DND-41 (cell line): ENCODE results near the gene ATP2A2.

ENCODE experiments used
- ATAC-seq: fragments of 200-7000 bp; cut with Tn5 transposase; 3 replicates; pipeline ENCODE4 v1.9.1; 2021; ENCODE audit warnings: low read depth; ENCODE audit not compliant: insufficient read depth
- DNase-seq: peaks from one replicate; pipeline ENCODE4 v3.0.0-alpha.2; 2020
- H2AFZ ChIP-seq: 2 replicates; pipeline ENCODE4 v1.6.0; 2012; ENCODE audit warnings: low read depth, low read length
- H3K27ac ChIP-seq: 2 replicates; pipeline ENCODE4 v1.5.1; 2012; ENCODE audit warnings: low read length, inconsistent platforms
- H3K27me3 ChIP-seq: fragments of 200-600 bp; sonication (generic); 2 replicates; pipeline ENCODE4 v1.6.0; 2012; ENCODE audit warnings: low read length, mild to moderate bottlenecking, inconsistent platforms; ENCODE audit not compliant: insufficient read depth, poor library complexity
- H3K36me3 ChIP-seq: 2 replicates; pipeline ENCODE4 v1.5.1; 2012; ENCODE audit warnings: low read length, inconsistent platforms; ENCODE audit not compliant: insufficient read depth
- H3K4me1 ChIP-seq: 2 replicates; pipeline ENCODE4 v1.5.1; 2012; ENCODE audit warnings: mild to moderate bottlenecking, low read length; ENCODE audit not compliant: insufficient read depth
- H3K4me2 ChIP-seq: 2 replicates; pipeline ENCODE4 v1.6.0; 2012; ENCODE audit warnings: mild to moderate bottlenecking, moderate library complexity, low read length, inconsistent platforms; ENCODE audit not compliant: insufficient read depth
- H3K4me3 ChIP-seq, 2 experiments: fragments of 200-600 bp in 1 of 2; shearing (Covaris generic) in 1 of 2; 2 replicates each; pipeline ENCODE4 v1.5.1; 2012 to 2016; ENCODE audit warnings: inconsistent platforms in 2 of 2, low read length in 2 of 2, mild to moderate bottlenecking in 2 of 2, low read depth in 1 of 2, moderate library complexity in 1 of 2
- H3K79me2 ChIP-seq: 2 replicates; pipeline ENCODE4 v1.6.0; 2012; ENCODE audit warnings: low read length, inconsistent platforms; ENCODE audit not compliant: insufficient read depth
- H3K9ac ChIP-seq: 2 replicates; pipeline ENCODE4 v1.6.0; 2012; ENCODE audit warnings: low read depth, mild to moderate bottlenecking, inconsistent platforms, low read length, moderate library complexity
- H3K9me3 ChIP-seq: 2 replicates; pipeline ENCODE4 v1.5.1; 2012; ENCODE audit warnings: low read length, moderate library complexity, mild to moderate bottlenecking, inconsistent platforms; ENCODE audit not compliant: insufficient read depth, severe bottlenecking
- H4K20me1 ChIP-seq: 2 replicates; pipeline ENCODE4 v1.6.0; 2012; ENCODE audit warnings: low read length; ENCODE audit not compliant: insufficient read depth
- CTCF ChIP-seq: IDR thresholded peaks from 2 replicates; pipeline ENCODE4 v1.5.1; 2012; ENCODE audit warnings: borderline replicate concordance, low read length, moderate library complexity, mild to moderate bottlenecking; ENCODE audit not compliant: poor library complexity, severe bottlenecking; ENCODE audit errors: extremely low read depth
- EZH2 ChIP-seq: IDR thresholded peaks from 3 replicates; pipeline ENCODE4 v1.6.1; 2012; ENCODE audit warnings: borderline replicate concordance, low read depth, mild to moderate bottlenecking, moderate library complexity, low read length, inconsistent platforms; ENCODE audit not compliant: severe bottlenecking

Gene ATP2A2

DNA sequence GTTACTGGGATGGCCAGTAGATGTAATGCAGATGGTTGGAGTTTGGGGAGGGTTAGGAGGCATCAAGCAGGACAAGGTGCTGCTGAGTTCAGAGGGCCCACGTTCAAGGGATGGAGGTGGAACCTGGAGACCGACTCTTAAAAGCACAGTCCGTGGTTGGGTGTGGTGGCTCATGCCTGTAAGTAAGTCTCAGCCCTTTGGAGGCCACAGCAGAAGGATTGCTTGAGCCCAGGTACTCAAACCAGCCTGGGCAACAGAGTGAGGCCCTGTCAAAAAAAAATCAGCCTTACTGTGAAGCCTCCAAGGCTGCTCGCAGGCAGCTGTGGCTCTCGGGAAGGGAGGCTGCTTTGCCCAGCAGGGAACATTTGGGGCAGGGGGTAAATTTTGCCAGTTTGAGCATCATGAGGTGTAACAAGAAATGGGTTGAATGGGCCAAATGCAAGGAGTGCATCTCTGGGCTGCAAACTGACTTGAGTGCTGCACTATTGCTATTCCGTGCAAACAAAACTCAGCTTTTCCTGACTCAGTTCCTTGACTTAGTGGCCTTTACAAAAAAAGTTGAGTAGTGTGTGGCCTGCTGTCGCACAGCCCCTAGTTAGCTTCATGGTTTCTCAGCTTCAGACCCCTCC, 67.5 kb downstream of the ATP2A2 start:
- TF ChIP-seq CTCF (no peak), EZH2 (no peak)
- Histone ChIP-seq H4K20me1 (peaks cover 8% of the 10 kb centered on the region), H3K4me1 (no peaks in the 10 kb centered on the region), H3K4me2 (no peak overlapping the region), H3K27ac (no peak overlapping the region), H3K79me2 (no peaks in the 10 kb centered on the region), H3K36me3 (peaks cover 69% of the 10 kb centered on the region), H3K9me3 (no peaks in the 10 kb centered on the region), H3K9ac (no peak overlapping the region), H3K27me3 (no peaks in the 10 kb centered on the region), H3K4me3 (no peak overlapping the region), H2AFZ (no peak overlapping the region)
- no peak for ATAC-seq
- no peak for DNase-seq

DNA sequence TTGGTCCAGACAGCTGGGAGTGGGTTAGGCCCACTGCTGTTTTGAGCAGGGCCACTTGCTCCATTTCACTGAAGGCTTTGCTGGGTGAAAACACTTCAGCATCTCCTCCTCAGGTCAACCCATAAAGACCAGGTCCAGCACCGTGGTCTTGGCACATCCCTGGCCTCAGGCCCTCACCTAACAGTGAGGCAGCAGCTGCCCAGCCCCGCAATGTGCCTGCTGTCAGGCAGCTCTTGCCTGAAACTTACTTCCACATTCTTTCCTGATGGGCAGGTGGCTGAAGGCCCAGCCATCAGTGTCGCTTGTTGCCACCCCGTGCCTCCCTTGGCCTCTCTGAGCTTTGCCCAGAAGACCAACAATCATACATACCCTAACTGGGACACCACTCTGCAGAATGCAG, 68.0 kb downstream of the ATP2A2 start:
- peaks cover 63% of the 10 kb centered on the region for H3K36me3 ChIP-seq
- H2AFZ ChIP-seq = no peak overlapping the region
- H3K27ac ChIP-seq = no peak overlapping the region
- H3K9me3 ChIP-seq = no peaks in the 10 kb centered on the region
- TF ChIP-seq EZH2 = no peak
- TF ChIP-seq CTCF = no peak
- peaks cover 8% of the 10 kb centered on the region for H4K20me1 ChIP-seq
- no peak overlapping the region for H3K4me2 ChIP-seq
- H3K79me2 ChIP-seq = no peaks in the 10 kb centered on the region
- H3K9ac ChIP-seq = no peak overlapping the region
- DNase-seq (no peak), ATAC-seq (no peak)
- H3K4me3 ChIP-seq = no peak overlapping the region
- H3K27me3 ChIP-seq = no peaks in the 10 kb centered on the region
- no peaks in the 10 kb centered on the region for H3K4me1 ChIP-seq

DNA sequence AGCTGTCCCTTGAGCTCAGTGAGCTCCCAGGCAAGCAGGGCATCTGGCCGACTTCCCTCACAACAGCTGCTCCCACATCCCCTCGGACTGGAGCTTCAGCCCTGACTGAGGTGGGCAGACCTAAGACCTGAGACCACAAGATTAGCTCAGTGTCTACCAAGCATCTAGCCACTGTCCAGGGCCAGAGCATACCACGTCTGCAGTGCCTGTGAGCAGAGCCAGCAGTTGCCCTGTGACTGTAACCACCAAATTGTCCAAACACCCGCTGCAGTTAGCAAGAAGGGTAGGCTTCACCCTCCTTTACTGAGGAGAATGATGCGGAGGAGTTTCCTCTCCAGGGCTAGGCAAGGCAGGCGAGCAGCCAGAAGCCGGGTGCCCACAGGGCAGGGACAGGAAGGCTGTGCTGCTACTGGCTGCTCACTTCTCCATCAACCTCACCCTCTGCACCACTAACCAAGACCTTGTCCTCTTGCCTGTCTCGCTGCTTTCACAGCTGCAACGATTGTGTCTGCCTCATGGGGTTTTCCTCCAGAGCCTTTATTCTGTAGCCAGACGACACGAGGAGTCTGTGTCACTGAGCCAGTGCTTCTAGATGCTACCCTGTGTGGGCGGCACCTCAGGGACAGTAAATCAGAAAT, 68.6 kb downstream of the ATP2A2 start:
- H3K4me3 ChIP-seq = no peak overlapping the region
- DNase-seq = no peak
- H3K27ac ChIP-seq = no peak overlapping the region
- no peak overlapping the region for H3K9ac ChIP-seq
- peaks cover 58% of the 10 kb centered on the region for H3K36me3 ChIP-seq
- peaks cover 8% of the 10 kb centered on the region for H4K20me1 ChIP-seq
- 0 out of 3 replicates have a peak, but pooled peaks have one; percentile 13 for ATAC-seq
- no peaks in the 10 kb centered on the region for H3K79me2 ChIP-seq
- no peaks in the 10 kb centered on the region for H3K27me3 ChIP-seq
- H3K9me3 ChIP-seq = no peaks in the 10 kb centered on the region
- no peak for TF ChIP-seq EZH2
- TF ChIP-seq CTCF = no peak
- no peak overlapping the region for H2AFZ ChIP-seq
- H3K4me1 ChIP-seq = no peaks in the 10 kb centered on the region
- H3K4me2 ChIP-seq = no peak overlapping the region
